CD1c-positive myeloid dendritic cell (primary cell): Measurements from ENCODE around the gene SLC41A3.
"Not testable (repeated sequence)": the region's sequence is repeated elsewhere in the genome, so short reads cannot be mapped to it uniquely, and the experiment has no call there.

Experiments
- DNase-seq: peaks from one replicate; pipeline ENCODE4 v3.0.0-alpha.2; 2016; ENCODE audit errors: extremely low spot score

SLC41A3 gene

GRCh38 chr3:126082362-126083137, 1.4 kb downstream of the SLC41A3 start:
- no peak for DNase-seq

GRCh38 chr3:126081618-126082361, 2.1 kb downstream of the SLC41A3 start:
- DNase-seq: peak; percentile 3

- no peak for DNase-seq
These were observed 3.0 kb downstream of the SLC41A3 start for GRCh38 chr3:126080970-126081369.

GRCh38 chr3:126078866-126079265, 5.1 kb downstream of the SLC41A3 start:
- DNase-seq: no peak

GRCh38 chr3:126077754-126078153, 6.2 kb downstream of the SLC41A3 start:
- DNase-seq: no peak

- DNase-seq: no peak
These were observed 7.8 kb downstream of the SLC41A3 start for GRCh38 chr3:126076140-126076539.

GRCh38 chr3:126070146-126070545, 13.8 kb downstream of the SLC41A3 start:
- no peak for DNase-seq

GRCh38 chr3:126067959-126068358, 16.0 kb downstream of the SLC41A3 start:
- DNase-seq: no peak

- not testable (repeated sequence) for DNase-seq
These were observed 17.2 kb downstream of the SLC41A3 start for GRCh38 chr3:126066676-126067075.

GRCh38 chr3:126065876-126066275, 18.0 kb downstream of the SLC41A3 start:
- DNase-seq: no peak

GRCh38 chr3:126064627-126065258, 19.2 kb downstream of the SLC41A3 start:
- no peak for DNase-seq

GRCh38 chr3:126063358-126063965, 20.5 kb downstream of the SLC41A3 start:
- no peak for DNase-seq

- no peak for DNase-seq
These were observed 22.5 kb downstream of the SLC41A3 start for GRCh38 chr3:126061301-126062032.

- no peak for DNase-seq
These were observed 23.2 kb downstream of the SLC41A3 start for GRCh38 chr3:126060613-126061145.

- DNase-seq: no peak
These were observed 25.3 kb downstream of the SLC41A3 start for GRCh38 chr3:126058666-126059065.

- DNase-seq: no peak
These were observed 26.0 kb downstream of the SLC41A3 start for GRCh38 chr3:126057936-126058335.

- no peak for DNase-seq
These were observed 26.5 kb downstream of the SLC41A3 start for GRCh38 chr3:126057501-126057819.

- no peak for DNase-seq
These were observed 27.0 kb downstream of the SLC41A3 start for GRCh38 chr3:126056681-126057500.

- DNase-seq: no peak
These were observed 27.8 kb downstream of the SLC41A3 start for GRCh38 chr3:126056088-126056487.

GRCh38 chr3:126054870-126055269, 29.1 kb downstream of the SLC41A3 start:
- no peak for DNase-seq
